ENCODE measurements around the gene TTC7B. TPM values are rescaled to one million over a fixed set of nuclear protein-coding genes. Genes with fewer than 3 reads are reported as not detected.

The TTC7B gene
- total and polyA plus RNA-seq, 9 of the 15 experiments (the other 6 are each of a cell fraction or from before 2014, with no cell fraction given) = 2.2 to 77.2 (median 36.7) TPM

DNA sequence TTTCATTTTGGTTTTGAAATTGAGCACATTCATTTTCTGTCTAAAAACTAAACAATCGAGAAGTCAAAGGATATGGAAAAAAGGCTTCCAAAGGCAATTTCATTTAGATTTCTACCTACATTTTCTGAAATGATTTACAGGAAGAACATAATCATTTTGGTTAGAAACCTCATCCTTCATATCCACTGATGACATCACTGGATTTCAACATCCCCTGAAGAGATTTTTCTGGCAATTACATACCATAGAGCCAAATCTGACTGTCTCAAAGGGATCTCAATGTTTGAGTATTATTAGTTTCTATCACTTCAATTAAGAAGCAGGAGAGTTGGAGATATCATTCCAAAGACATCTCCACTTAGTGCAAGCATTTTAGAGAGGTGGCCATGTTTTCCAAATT, 137.8 kb downstream of the TTC7B start:
- intact Hi-C loops (cut with micrococcal nuclease) = no loop called here
- in situ Hi-C loops (cut with MboI) = no loop called here
- Histone ChIP-seq H3K9ac (ENCODE audit: insufficient read depth in 1 of 2, low read depth in 2 of 2, low read length in 2 of 2) (no peak overlapping the region), H3K4me2 (ENCODE audit: insufficient read depth, low read length) (no peak overlapping the region), H3K27ac (ENCODE audit: extremely low read depth, low read depth, low read length) (no peak overlapping the region), H3K9me3 (replicated peaks; ENCODE audit: control insufficient read depth, insufficient read depth, low read depth, low read length) (no peaks in the 10 kb centered on the region), H3K4me3 (no peak overlapping the region), H2AFZ (ENCODE audit: low read depth, low read length) (no peak overlapping the region), H3K4me1 (replicated peaks in 1 of 2; ENCODE audit: control insufficient read depth in 2 of 2, insufficient read depth in 2 of 2, low read length in 2 of 2) (no peaks in the 10 kb centered on the region), H3K27me3 (ENCODE audit: control insufficient read depth in 2 of 2, insufficient read depth in 2 of 2, low read length in 2 of 2) (no peaks in the 10 kb centered on the region), H3K9me1 (ENCODE audit: control insufficient read depth, insufficient read depth, low read length) (no peaks in the 10 kb centered on the region), H4K20me1 (replicated peaks; ENCODE audit: control insufficient read depth, insufficient read depth, low read length) (no peaks in the 10 kb centered on the region), H3K79me2 (ENCODE audit: control insufficient read depth, insufficient read depth, low read length) (no peaks in the 10 kb centered on the region), H3K36me3 (ENCODE audit: control insufficient read depth, insufficient read depth, low read length) (peaks cover 24% of the 10 kb centered on the region; the same call in 1 of the 3 replicates)
- FAIRE-seq (no peak), ATAC-seq (no peak), DNase-seq (ENCODE audit: extremely low read depth in 1 of 4, low spot score in 3 of 4) (no peak)
- CTCF ChIA-PET (ENCODE audit: low intra/inter-chr PET ratio) = no interaction called here
- POLR2A ChIA-PET = no interaction called here
- WGBS (ENCODE audit: insufficient coverage, low coverage, missing lambda C conversion rate) = 100% methylated on average over 1 of the region's 1 CpG
- BruUV-seq (replicated peaks) = no TSS peak
- TF ChIP-seq, protein P1, sequence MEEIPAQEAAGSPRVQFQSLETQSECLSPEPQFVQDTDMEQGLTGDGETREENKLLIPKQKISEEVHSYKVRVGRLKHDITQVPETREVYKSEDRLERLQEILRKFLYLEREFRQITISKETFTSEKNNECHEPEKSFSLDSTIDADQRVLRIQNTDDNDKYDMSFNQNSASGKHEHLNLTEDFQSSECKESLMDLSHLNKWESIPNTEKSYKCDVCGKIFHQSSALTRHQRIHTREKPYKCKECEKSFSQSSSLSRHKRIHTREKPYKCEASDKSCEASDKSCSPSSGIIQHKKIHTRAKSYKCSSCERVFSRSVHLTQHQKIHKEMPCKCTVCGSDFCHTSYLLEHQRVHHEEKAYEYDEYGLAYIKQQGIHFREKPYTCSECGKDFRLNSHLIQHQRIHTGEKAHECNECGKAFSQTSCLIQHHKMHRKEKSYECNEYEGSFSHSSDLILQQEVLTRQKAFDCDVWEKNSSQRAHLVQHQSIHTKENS (CRISPR knock-in tag; IDR thresholded peaks at IDR 0.05) = no peak
- TF ChIP-seq MCM3 (IDR thresholded peaks at IDR 0.05) = no peak
- TF ChIP-seq ZNF253 (CRISPR knock-in tag; conservative IDR thresholded peaks at IDR 0.05) = no peak
- no peak for TF ChIP-seq ZNF717 (CRISPR knock-in tag; IDR thresholded peaks at IDR 0.05)
- TF ChIP-seq, protein P2, sequence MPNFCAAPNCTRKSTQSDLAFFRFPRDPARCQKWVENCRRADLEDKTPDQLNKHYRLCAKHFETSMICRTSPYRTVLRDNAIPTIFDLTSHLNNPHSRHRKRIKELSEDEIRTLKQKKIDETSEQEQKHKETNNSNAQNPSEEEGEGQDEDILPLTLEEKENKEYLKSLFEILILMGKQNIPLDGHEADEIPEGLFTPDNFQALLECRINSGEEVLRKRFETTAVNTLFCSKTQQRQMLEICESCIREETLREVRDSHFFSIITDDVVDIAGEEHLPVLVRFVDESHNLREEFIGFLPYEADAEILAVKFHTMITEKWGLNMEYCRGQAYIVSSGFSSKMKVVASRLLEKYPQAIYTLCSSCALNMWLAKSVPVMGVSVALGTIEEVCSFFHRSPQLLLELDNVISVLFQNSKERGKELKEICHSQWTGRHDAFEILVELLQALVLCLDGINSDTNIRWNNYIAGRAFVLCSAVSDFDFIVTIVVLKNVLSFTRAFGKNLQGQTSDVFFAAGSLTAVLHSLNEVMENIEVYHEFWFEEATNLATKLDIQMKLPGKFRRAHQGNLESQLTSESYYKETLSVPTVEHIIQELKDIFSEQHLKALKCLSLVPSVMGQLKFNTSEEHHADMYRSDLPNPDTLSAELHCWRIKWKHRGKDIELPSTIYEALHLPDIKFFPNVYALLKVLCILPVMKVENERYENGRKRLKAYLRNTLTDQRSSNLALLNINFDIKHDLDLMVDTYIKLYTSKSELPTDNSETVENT (CRISPR knock-in tag; IDR thresholded peaks at IDR 0.05) = no peak
- TF ChIP-seq MYNN (IDR thresholded peaks at IDR 0.05) = no peak
- no peak for TF ChIP-seq MYNN (CRISPR knock-in tag; IDR thresholded peaks at IDR 0.05)
- TF ChIP-seq, protein P3, sequence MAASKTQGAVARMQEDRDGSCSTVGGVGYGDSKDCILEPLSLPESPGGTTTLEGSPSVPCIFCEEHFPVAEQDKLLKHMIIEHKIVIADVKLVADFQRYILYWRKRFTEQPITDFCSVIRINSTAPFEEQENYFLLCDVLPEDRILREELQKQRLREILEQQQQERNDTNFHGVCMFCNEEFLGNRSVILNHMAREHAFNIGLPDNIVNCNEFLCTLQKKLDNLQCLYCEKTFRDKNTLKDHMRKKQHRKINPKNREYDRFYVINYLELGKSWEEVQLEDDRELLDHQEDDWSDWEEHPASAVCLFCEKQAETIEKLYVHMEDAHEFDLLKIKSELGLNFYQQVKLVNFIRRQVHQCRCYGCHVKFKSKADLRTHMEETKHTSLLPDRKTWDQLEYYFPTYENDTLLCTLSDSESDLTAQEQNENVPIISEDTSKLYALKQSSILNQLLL (CRISPR knock-in tag; IDR thresholded peaks at IDR 0.05; ENCODE audit: borderline replicate concordance) = no peak
- TF ChIP-seq ZBTB1 (CRISPR knock-in tag; IDR thresholded peaks at IDR 0.05; ENCODE audit: borderline replicate concordance, low read depth) = no peak
- no peak for TF ChIP-seq ZNF507 (tag; conservative IDR thresholded peaks at IDR 0.05)
- TF ChIP-seq NR2F6 (CRISPR knock-in tag; IDR thresholded peaks at IDR 0.05) = no peak
- no peak for TF ChIP-seq TAL1 (IDR thresholded peaks at IDR 0.05)
- no peak for TF ChIP-seq NONO (IDR thresholded peaks at IDR 0.05; ENCODE audit: low read depth in 2 of 2, low read length in 1 of 2)
- TF ChIP-seq ZNF668 (CRISPR knock-in tag; IDR thresholded peaks at IDR 0.05) = no peak
- TF ChIP-seq CBX3 (IDR thresholded peaks at IDR 0.05; ENCODE audit: borderline replicate concordance in 1 of 2, low read length in 2 of 2) = no peak
- no peak for TF ChIP-seq BRD9 (IDR thresholded peaks at IDR 0.05; ENCODE audit: low read depth, partially characterized antibody)

All from K562 (cell line).